PFSK-1 (cell line): ENCODE results near the gene SYT10.

Source experiments
- POLR2AphosphoS5 ChIP-seq: IDR thresholded peaks from 2 replicates; pipeline ENCODE4 v1.6.1; 2012; ENCODE audit warnings: low read depth, mild to moderate bottlenecking, control low read depth, low read length, moderate library complexity
- SIN3A ChIP-seq: IDR thresholded peaks from 2 replicates; pipeline ENCODE4 v1.6.1; 2012; ENCODE audit warnings: mild to moderate bottlenecking, low read length, moderate library complexity, borderline replicate concordance; ENCODE audit not compliant: insufficient read depth
- TAF1 ChIP-seq: IDR thresholded peaks from 2 replicates; pipeline ENCODE4 v1.6.1; 2012; ENCODE audit warnings: low read length, control low read depth, borderline replicate concordance; ENCODE audit not compliant: insufficient read depth
- TF ChIP-seq, protein P1 (sequence below), 2 experiments: IDR thresholded peaks; 2 replicates each; pipeline versions ENCODE4 v1.6.1 to v1.8.0; 2011 to 2012; ENCODE audit warnings: low read depth in 2 of 2, low read length in 2 of 2, control low read depth in 1 of 2, inconsistent platforms in 1 of 2, mild to moderate bottlenecking in 1 of 2, moderate library complexity in 1 of 2; ENCODE audit not compliant: insufficient read depth in 1 of 2

DNA sequence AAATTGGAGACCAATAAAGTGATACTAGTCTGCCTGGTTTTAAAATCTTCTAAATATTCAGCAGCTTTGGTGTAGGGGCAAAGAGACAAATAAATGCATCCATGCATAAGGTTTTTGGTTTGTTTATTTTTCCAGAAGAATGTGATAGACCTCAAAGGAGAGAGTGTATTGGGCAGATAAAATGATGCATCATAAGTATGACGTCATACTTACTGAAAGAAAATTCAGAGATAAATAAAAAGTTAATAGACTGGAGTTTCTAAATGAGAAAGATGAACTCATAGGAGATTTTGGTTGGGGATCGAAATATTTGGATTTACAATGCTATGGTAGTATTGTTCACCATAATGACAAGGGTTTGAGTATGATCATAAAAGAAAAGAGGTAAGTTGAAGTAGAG, 10.2 kb downstream of the SYT10 start:
- TF ChIP-seq, protein P1, sequence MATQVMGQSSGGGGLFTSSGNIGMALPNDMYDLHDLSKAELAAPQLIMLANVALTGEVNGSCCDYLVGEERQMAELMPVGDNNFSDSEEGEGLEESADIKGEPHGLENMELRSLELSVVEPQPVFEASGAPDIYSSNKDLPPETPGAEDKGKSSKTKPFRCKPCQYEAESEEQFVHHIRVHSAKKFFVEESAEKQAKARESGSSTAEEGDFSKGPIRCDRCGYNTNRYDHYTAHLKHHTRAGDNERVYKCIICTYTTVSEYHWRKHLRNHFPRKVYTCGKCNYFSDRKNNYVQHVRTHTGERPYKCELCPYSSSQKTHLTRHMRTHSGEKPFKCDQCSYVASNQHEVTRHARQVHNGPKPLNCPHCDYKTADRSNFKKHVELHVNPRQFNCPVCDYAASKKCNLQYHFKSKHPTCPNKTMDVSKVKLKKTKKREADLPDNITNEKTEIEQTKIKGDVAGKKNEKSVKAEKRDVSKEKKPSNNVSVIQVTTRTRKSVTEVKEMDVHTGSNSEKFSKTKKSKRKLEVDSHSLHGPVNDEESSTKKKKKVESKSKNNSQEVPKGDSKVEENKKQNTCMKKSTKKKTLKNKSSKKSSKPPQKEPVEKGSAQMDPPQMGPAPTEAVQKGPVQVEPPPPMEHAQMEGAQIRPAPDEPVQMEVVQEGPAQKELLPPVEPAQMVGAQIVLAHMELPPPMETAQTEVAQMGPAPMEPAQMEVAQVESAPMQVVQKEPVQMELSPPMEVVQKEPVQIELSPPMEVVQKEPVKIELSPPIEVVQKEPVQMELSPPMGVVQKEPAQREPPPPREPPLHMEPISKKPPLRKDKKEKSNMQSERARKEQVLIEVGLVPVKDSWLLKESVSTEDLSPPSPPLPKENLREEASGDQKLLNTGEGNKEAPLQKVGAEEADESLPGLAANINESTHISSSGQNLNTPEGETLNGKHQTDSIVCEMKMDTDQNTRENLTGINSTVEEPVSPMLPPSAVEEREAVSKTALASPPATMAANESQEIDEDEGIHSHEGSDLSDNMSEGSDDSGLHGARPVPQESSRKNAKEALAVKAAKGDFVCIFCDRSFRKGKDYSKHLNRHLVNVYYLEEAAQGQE (IDR thresholded peaks at IDR 0.05; ENCODE audit: insufficient read depth in 1 of 2, low read depth in 2 of 2, low read length in 2 of 2): no peak
- TF ChIP-seq POLR2AphosphoS5: no peak
- no peak for TF ChIP-seq TAF1
- TF ChIP-seq SIN3A: no peak
